ENCODE data around the gene PEBP1.

Gene PEBP1

GRCh38 chr12:118135788-118136558, at the start of gene PEBP1:
Gene PEBP1 (plus strand): TSS chr12:118136124. CDS start chr12:118136210, 86 bp downstream.
- DNase-seq (ENCODE audit: low read depth in 2 of 2): peak; percentile 84 to 90

GRCh38 chr12:118089782-118090181, 46.1 kb upstream of the PEBP1 start:
- DNase-seq (ENCODE audit: low read depth in 2 of 2): no peak

GRCh38 chr12:118094039-118094438, 41.9 kb upstream of the PEBP1 start:
- no peak for DNase-seq (ENCODE audit: low read depth in 2 of 2)

GRCh38 chr12:118098401-118098800, 37.5 kb upstream of the PEBP1 start:
- DNase-seq (ENCODE audit: low read depth in 2 of 2): no peak

GRCh38 chr12:118098911-118099671, 36.8 kb upstream of the PEBP1 start:
- DNase-seq (ENCODE audit: low read depth in 2 of 2): no peak

- DNase-seq (ENCODE audit: low read depth in 2 of 2): no peak
Measured at GRCh38 chr12:118101051-118101450, 34.9 kb upstream of the PEBP1 start.

GRCh38 chr12:118102070-118102469, 33.9 kb upstream of the PEBP1 start:
- DNase-seq (ENCODE audit: low read depth in 2 of 2): no peak

- DNase-seq (ENCODE audit: low read depth in 2 of 2): no peak
Measured at GRCh38 chr12:118102609-118103008, 33.3 kb upstream of the PEBP1 start.

GRCh38 chr12:118103201-118103600, 32.7 kb upstream of the PEBP1 start:
- DNase-seq (ENCODE audit: low read depth in 2 of 2): no peak

GRCh38 chr12:118103601-118104382, 32.1 kb upstream of the PEBP1 start, which contains the start of gene VSIG10:
Gene VSIG10 (minus strand): TSS chr12:118104011. CDS start chr12:118103671, 340 bp downstream.
- peak in 1 of 2 donors; percentile 3 for DNase-seq (ENCODE audit: low read depth in 2 of 2)

GRCh38 chr12:118107011-118107410, 28.9 kb upstream of the PEBP1 start:
- no peak for DNase-seq (ENCODE audit: low read depth in 2 of 2)

- no peak for DNase-seq (ENCODE audit: low read depth in 2 of 2)
Measured at GRCh38 chr12:118107694-118108093, 28.2 kb upstream of the PEBP1 start.

GRCh38 chr12:118109088-118109487, 26.8 kb upstream of the PEBP1 start:
- no peak for DNase-seq (ENCODE audit: low read depth in 2 of 2)

GRCh38 chr12:118119449-118119879, 16.5 kb upstream of the PEBP1 start:
- no peak for DNase-seq (ENCODE audit: low read depth in 2 of 2)

GRCh38 chr12:118120579-118121363, 15.2 kb upstream of the PEBP1 start:
- peak; percentile 53 to 60 for DNase-seq (ENCODE audit: low read depth in 2 of 2)

- DNase-seq (ENCODE audit: low read depth in 2 of 2): no peak
Measured at GRCh38 chr12:118122264-118122663, 13.7 kb upstream of the PEBP1 start.

GRCh38 chr12:118124333-118124874, 11.5 kb upstream of the PEBP1 start:
- no peak for DNase-seq (ENCODE audit: low read depth in 2 of 2)

GRCh38 chr12:118125743-118126118, 10.2 kb upstream of the PEBP1 start:
- no peak for DNase-seq (ENCODE audit: low read depth in 2 of 2)

GRCh38 chr12:118126119-118126757, 9.7 kb upstream of the PEBP1 start:
- no peak for DNase-seq (ENCODE audit: low read depth in 2 of 2)

- DNase-seq (ENCODE audit: low read depth in 2 of 2): no peak
Measured at GRCh38 chr12:118127867-118128266, 8.1 kb upstream of the PEBP1 start.
